ENCODE measurements around the gene SKIDA1.
A peak's percentile ranks its signal among the peaks of the same experiment; 100 is the strongest.
"Not testable (repeated sequence)": the region's sequence is repeated elsewhere in the genome, so short reads cannot be mapped to it uniquely, and the experiment has no call there.

Gene SKIDA1

GRCh38 chr10:21525367-21526187, at the start of gene SKIDA1:
Gene SKIDA1, minus strand, starts transcription at chr10:21525682. Its CDS starts 7,860 bp downstream, at chr10:21517822.
- peak in 1 of 2 donors; percentile 10 for DNase-seq (ENCODE audit: low read depth in 2 of 2)

- not testable (repeated sequence) for DNase-seq (ENCODE audit: low read depth in 2 of 2)
Measured at GRCh38 chr10:21574514-21574913, 49.0 kb upstream of the SKIDA1 start.

- DNase-seq (ENCODE audit: low read depth in 2 of 2) = no peak
Measured at GRCh38 chr10:21572578-21572977, 47.1 kb upstream of the SKIDA1 start.

- DNase-seq (ENCODE audit: low read depth in 2 of 2) = no peak
Measured at GRCh38 chr10:21570761-21571521, 45.5 kb upstream of the SKIDA1 start.

- not testable (repeated sequence) for DNase-seq (ENCODE audit: low read depth in 2 of 2)
Measured at GRCh38 chr10:21558984-21559383, 33.5 kb upstream of the SKIDA1 start.

- no peak for DNase-seq (ENCODE audit: low read depth in 2 of 2)
Measured at GRCh38 chr10:21556527-21556926, 31.0 kb upstream of the SKIDA1 start.

- no peak for DNase-seq (ENCODE audit: low read depth in 2 of 2)
Measured at GRCh38 chr10:21552638-21553037, 27.2 kb upstream of the SKIDA1 start.

- DNase-seq (ENCODE audit: low read depth in 2 of 2) = no peak
Measured at GRCh38 chr10:21547246-21547645, 21.8 kb upstream of the SKIDA1 start.

GRCh38 chr10:21540701-21541100, 15.2 kb upstream of the SKIDA1 start:
- not testable (repeated sequence) for DNase-seq (ENCODE audit: low read depth in 2 of 2)

GRCh38 chr10:21536874-21537273, 11.4 kb upstream of the SKIDA1 start:
- no peak for DNase-seq (ENCODE audit: low read depth in 2 of 2)

GRCh38 chr10:21535976-21536375, 10.5 kb upstream of the SKIDA1 start:
- not testable (repeated sequence) for DNase-seq (ENCODE audit: low read depth in 2 of 2)

GRCh38 chr10:21535494-21535965, 10.0 kb upstream of the SKIDA1 start:
- no peak for DNase-seq (ENCODE audit: low read depth in 2 of 2)

- peak in 1 of 2 donors; percentile 9 for DNase-seq (ENCODE audit: low read depth in 2 of 2)
Measured at GRCh38 chr10:21534604-21535493, 9.4 kb upstream of the SKIDA1 start.

GRCh38 chr10:21534280-21534586, 8.8 kb upstream of the SKIDA1 start:
- no peak for DNase-seq (ENCODE audit: low read depth in 2 of 2)

GRCh38 chr10:21533467-21534279, 8.2 kb upstream of the SKIDA1 start, which contains the start of gene MLLT10:
Gene MLLT10, plus strand, starts transcription at chr10:21534232. Its CDS starts 413 bp downstream, at chr10:21534645.
- peak; percentile 78 to 81 for DNase-seq (ENCODE audit: low read depth in 2 of 2)

- DNase-seq (ENCODE audit: low read depth in 2 of 2) = no peak
Measured at GRCh38 chr10:21532694-21533466, 7.4 kb upstream of the SKIDA1 start.

- no peak for DNase-seq (ENCODE audit: low read depth in 2 of 2)
Measured at GRCh38 chr10:21531164-21531563, 5.7 kb upstream of the SKIDA1 start.

GRCh38 chr10:21530641-21531040, 5.2 kb upstream of the SKIDA1 start:
- DNase-seq (ENCODE audit: low read depth in 2 of 2) = no peak

GRCh38 chr10:21530168-21530567, 4.7 kb upstream of the SKIDA1 start:
- no peak for DNase-seq (ENCODE audit: low read depth in 2 of 2)
